K562 (cell line): ENCODE data around the gene MCC. TPM values are rescaled to one million over a fixed set of nuclear protein-coding genes. Genes with fewer than 3 reads are reported as not detected.

Experiments used
- ATAC-seq: fragments of 200-7000 bp; cut with Tn5 transposase; 3 replicates; pipeline ENCODE4 v1.9.1; 2020; ENCODE audit warnings: moderate library complexity
- BruUV-seq: library from RNA; stranded (reverse); fragments of 400-500 nt; replicated peaks from 2 replicates; lab custom pipeline; 2021; lab: Mats Ljungman, UMichigan
- CTCF ChIA-PET: fragments of 300-600 bp; formaldehyde crosslinking; extraction: SDS; loops from one replicate; lab custom pipeline; 2021; ENCODE audit warnings: low intra/inter-chr PET ratio; lab: Yijun Ruan, JAX
- POLR2A ChIA-PET: fragments of 300-600, 350-650 bp; sonication (Branson Sonifier 250); formaldehyde crosslinking; extraction: SDS; loops from one replicate; lab custom pipeline; 2021; ENCODE audit warnings: antibody characterized with exemption, inconsistent platforms; lab: Yijun Ruan, JAX
- DNase-seq, 4 experiments: peaks; one replicate each; pipeline versions ENCODE4 v3.0.0 to v3.0.0-alpha.2; 2011 to 2018; ENCODE audit warnings: low spot score in 3 of 4, mixed read lengths in 3 of 4; ENCODE audit errors: extremely low read depth in 1 of 4
- FAIRE-seq: peaks from 2 replicates; lab custom pipeline; 2011; peaks lifted over from hg19 to GRCh38; lab: Jason Lieb, UNC
- H2AFZ ChIP-seq: 2 replicates; pipeline ENCODE4 v1.6.0; 2011; ENCODE audit warnings: low read depth, low read length, control low read depth, inconsistent platforms
- H3K27ac ChIP-seq: fragments of 200-600 bp; 3 replicates; pipeline ENCODE4 v1.8.0; 2011; ENCODE audit warnings: low read depth, mild to moderate bottlenecking, control low read depth, inconsistent platforms, low read length, moderate library complexity, mixed read lengths; ENCODE audit errors: extremely low read depth
- H3K27me3 ChIP-seq, 2 experiments: fragments of 300-600 bp in 1 of 2; 2 replicates in 1 of 2; 3 replicates in 1 of 2; pipeline versions ENCODE4 v1.6.0 to v1.8.0; 2011; ENCODE audit warnings: inconsistent platforms in 2 of 2, low read length in 2 of 2, mild to moderate bottlenecking in 1 of 2, mixed read lengths in 1 of 2, moderate library complexity in 1 of 2; ENCODE audit not compliant: control insufficient read depth in 2 of 2, insufficient read depth in 2 of 2
- H3K36me3 ChIP-seq: fragments of 300-600 bp; 3 replicates; pipeline ENCODE4 v1.8.0; 2011; ENCODE audit warnings: mild to moderate bottlenecking, low read length, inconsistent platforms; ENCODE audit not compliant: control insufficient read depth, insufficient read depth
- H3K4me1 ChIP-seq, 2 experiments: fragments of 200-600 bp in 1 of 2; replicated peaks in 1 of 2; 2 replicates in 1 of 2; 3 replicates in 1 of 2; pipeline versions ENCODE4 v1.5.1 to v1.8.0; 2011; ENCODE audit warnings: inconsistent platforms in 2 of 2, low read length in 2 of 2, mild to moderate bottlenecking in 1 of 2, mixed read lengths in 1 of 2, moderate library complexity in 1 of 2; ENCODE audit not compliant: control insufficient read depth in 2 of 2, insufficient read depth in 2 of 2
- H3K4me2 ChIP-seq: 2 replicates; pipeline ENCODE4 v1.6.1; 2011; ENCODE audit warnings: low read length, control low read depth, inconsistent platforms, mixed read lengths; ENCODE audit not compliant: insufficient read depth
- H3K4me3 ChIP-seq: fragments of 200-600 bp; sonication (generic), shearing (Covaris generic); 2 replicates; pipeline ENCODE4 v1.5.1; 2016; ENCODE audit warnings: control low read depth, inconsistent platforms
- H3K79me2 ChIP-seq: fragments of 200-600 bp; 3 replicates; pipeline ENCODE4 v1.8.0; 2011; ENCODE audit warnings: low read length, inconsistent platforms; ENCODE audit not compliant: control insufficient read depth, insufficient read depth
- H3K9ac ChIP-seq, 2 experiments: 2 replicates each; pipeline versions ENCODE4 v1.6.0 to v1.6.1; 2011; ENCODE audit warnings: low read depth in 2 of 2, low read length in 2 of 2, control low read depth in 1 of 2, inconsistent platforms in 1 of 2, mild to moderate bottlenecking in 1 of 2, mixed read lengths in 1 of 2; ENCODE audit not compliant: insufficient read depth in 1 of 2
- H3K9me1 ChIP-seq: one replicate; pipeline ENCODE4 v1.6.0; 2011; ENCODE audit warnings: inconsistent platforms, mild to moderate bottlenecking, low read length, moderate library complexity; ENCODE audit not compliant: control insufficient read depth, insufficient read depth
- H3K9me3 ChIP-seq: replicated peaks from 2 replicates; pipeline ENCODE4 v1.5.1; 2011; ENCODE audit warnings: low read depth, low read length, inconsistent platforms; ENCODE audit not compliant: control insufficient read depth, insufficient read depth
- H4K20me1 ChIP-seq: replicated peaks from 2 replicates; pipeline ENCODE4 v1.6.1; 2011; ENCODE audit warnings: low read length, inconsistent platforms, mixed read lengths; ENCODE audit not compliant: control insufficient read depth, insufficient read depth
- ARNT ChIP-seq, 2 experiments: fragments of 450-650 bp; IDR thresholded peaks; 2 replicates each; pipeline ENCODE4 v1.6.1; 2016; ENCODE audit warnings: mild to moderate bottlenecking in 1 of 2
- KAT8 ChIP-seq: fragments of 450-650 bp; IDR thresholded peaks from 2 replicates; pipeline ENCODE4 v1.6.1; 2016; ENCODE audit warnings: low read depth, mild to moderate bottlenecking
- NUFIP1 ChIP-seq: fragments of 450-650 bp; IDR thresholded peaks from 2 replicates; pipeline ENCODE4 v1.6.1; 2018; ENCODE audit not compliant: partially characterized antibody
- RFX1 ChIP-seq: fragments of 450-650 bp; IDR thresholded peaks from 2 replicates; pipeline ENCODE4 v1.6.1; 2016; ENCODE audit warnings: mild to moderate bottlenecking, moderate library complexity
- SNRNP70 ChIP-seq: fragments of 200-400 bp; formaldehyde crosslinking; optimal IDR thresholded peaks from 2 replicates; pipeline ENCODE3; 2017; ENCODE audit warnings: low read depth, low read length
- THAP12 ChIP-seq: fragments of 250-450 bp; sonication (Bioruptor Pico); IDR thresholded peaks from 2 replicates; pipeline ENCODE4 v1.9.0; 2021; ENCODE audit warnings: mild to moderate bottlenecking, inconsistent platforms
- ZBTB7A ChIP-seq: IDR thresholded peaks from 2 replicates; pipeline ENCODE4 v1.6.1; 2011; ENCODE audit warnings: low read depth, mild to moderate bottlenecking, low read length, moderate library complexity, borderline replicate concordance; ENCODE audit not compliant: control insufficient read depth
- ZNF253 ChIP-seq: fragments of 250-450 bp; sonication (Bioruptor Pico); conservative IDR thresholded peaks from 2 replicates; pipeline ENCODE4 v1.6.1; 2021; ENCODE audit warnings: mild to moderate bottlenecking
- ZNF449 ChIP-seq: fragments of 250-450 bp; sonication (Bioruptor Pico); IDR thresholded peaks from 2 replicates; pipeline ENCODE4 v1.8.0; 2022; ENCODE audit warnings: moderate library complexity, mild to moderate bottlenecking, inconsistent platforms
- ZNF717 ChIP-seq: fragments of 250-450 bp; sonication (Bioruptor Pico); IDR thresholded peaks from 2 replicates; pipeline ENCODE4 v1.5.0; 2021
- WGBS: fragments of 100-300 bp; shearing (Covaris generic); methylation state at CpG from one replicate; pipeline ENCODE4 v1.1.6; 2016; ENCODE audit warnings: low coverage, mixed read lengths; ENCODE audit not compliant: insufficient coverage; ENCODE audit errors: missing lambda C conversion rate; 5-methylcytosine and 5-hydroxymethylcytosine counted together
- in situ Hi-C: fragments of 300-500 bp; cut with MboI; formaldehyde crosslinking; loops from 4 replicates; pipeline ENCODE4 v1.15.0; 2018; ENCODE audit warnings: inconsistent platforms, mixed read lengths
- intact Hi-C: fragments of 100-400 bp; cut with micrococcal nuclease; formaldehyde crosslinking; loops from 2 replicates; pipeline ENCODE4 v1.14.2; 2022
- polyA plus RNA-seq, 8 experiments: library from polyadenylated mRNA; depleted of rRNA in 4 of 8; stranded (reverse) in 5 of 8; unstranded in 3 of 8; fragments of >200 nt; fragmentation: Nextera tagmentation in 2 of 8; fragmentation: Illumina TruSeq in 1 of 8; extraction: Ambion mirVana in 2 of 8; extraction: Trizol in 1 of 8; gene quantifications; 2 replicates each; pipeline versions ENCODE4 v1.2.1 to v1.2.3, GENCODE V29; 2011 to 2014; ENCODE audit warnings: inconsistent platforms in 1 of 8, missing spikeins in 1 of 8
- total RNA-seq, 7 experiments: library from RNA; depleted of rRNA in 6 of 7; stranded (reverse); fragments of >200 nt in 6 of 7; fragmentation: Illumina TruSeq in 2 of 7; extraction: Trizol in 2 of 7; gene quantifications; 2 replicates each; pipeline versions ENCODE4 v1.2.1 to v1.2.3, GENCODE V29; 2011 to 2021; ENCODE audit warnings: low replicate concordance in 1 of 7

MCC gene
- total and polyA plus RNA-seq, 9 of the 15 experiments (the other 6 are each of a cell fraction or from before 2014, with no cell fraction given) = 0.04 to 0.24 (median 0.06) TPM; not detected in 1

- H3K9me1 ChIP-seq = no peaks in the 10 kb centered on the region
- DNase-seq (no peak), FAIRE-seq (no peak)
- no peaks in the 10 kb centered on the region for H3K79me2 ChIP-seq
- H3K27ac ChIP-seq = no peak overlapping the region
- no peaks in the 10 kb centered on the region for H3K4me1 ChIP-seq
- H3K4me3 ChIP-seq = no peak overlapping the region
- H3K36me3 ChIP-seq = no peaks in the 10 kb centered on the region
- no peaks in the 10 kb centered on the region for H3K9me3 ChIP-seq
- TF ChIP-seq RFX1 (no peak), KAT8 (no peak), ZNF717 (CRISPR knock-in tag) (no peak), ZNF253 (CRISPR knock-in tag) (no peak), ARNT (IDR thresholded peaks at IDR 0.05) (no peak), NUFIP1 (no peak), ZNF449 (no peak), THAP12 (CRISPR knock-in tag) (no peak), ZBTB7A (no peak), SNRNP70 (no peak)
- TF ChIP-seq, all 486 proteins: peak for 0
- no TSS peak for BruUV-seq
- ChIA-PET POLR2A (interaction anchor here (0.5 to 0.6 kb wide), 2 partner anchors 72 to 327 kb away, joined by 3 read pairs; no protein-coding TSS in a partner anchor), CTCF (interaction anchor here (0.7 kb wide), 1 partner anchor 48 kb away, joined by 3 read pairs; no protein-coding TSS in a partner anchor)
- Histone ChIP-seq H4K20me1 (no peaks in the 10 kb centered on the region), H2AFZ (no peak overlapping the region), H3K4me2 (no peak overlapping the region), H3K27me3 (no peaks in the 10 kb centered on the region), H3K9ac (no peak overlapping the region)
- in situ Hi-C loops = no loop called here
- ATAC-seq = no peak
- intact Hi-C loops = no loop called here
- WGBS = 2% methylated on average over 3 of the region's 3 CpGs
Observed at GRCh38 chr5:113358696-113359095, 129.6 kb downstream of the MCC start.
